Measurements from ENCODE around the gene KCNQ1.

Gene KCNQ1

DNA sequence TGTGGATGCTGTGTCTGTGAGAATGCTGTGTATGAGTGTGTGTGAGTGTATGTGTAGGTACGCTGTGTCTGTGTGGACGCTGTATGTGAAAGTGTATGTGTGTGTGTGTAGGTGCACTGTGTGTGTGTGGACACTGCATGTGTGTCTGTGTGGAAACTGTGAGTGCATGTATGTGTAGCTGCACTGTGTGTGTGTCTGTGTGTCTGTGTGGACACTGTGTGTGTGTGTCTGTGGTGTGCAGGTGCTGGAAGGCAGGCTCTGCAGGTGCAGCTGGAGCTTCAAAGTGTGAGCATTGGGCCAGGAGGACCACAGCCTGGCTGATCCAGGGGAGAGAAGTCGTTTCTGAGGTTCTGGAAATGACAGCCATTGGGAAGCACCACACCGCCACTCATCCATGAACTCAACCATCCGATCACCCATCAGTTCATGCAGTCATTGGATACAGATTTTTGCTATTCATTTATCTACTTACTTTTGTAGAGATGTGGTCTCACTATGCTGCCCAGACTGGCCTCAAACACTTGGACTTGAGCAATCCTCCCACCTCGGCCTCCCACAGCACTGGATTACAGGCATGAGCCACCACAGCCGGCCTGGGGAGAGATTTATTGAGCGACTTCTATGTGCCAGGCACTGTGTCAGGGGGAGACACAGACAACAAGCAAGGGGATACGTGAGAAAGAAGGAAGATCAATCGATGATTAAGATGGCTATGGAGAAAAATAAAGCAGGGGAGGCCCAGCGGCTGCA lies 10.1 kb upstream of the KCNQ1 start:
- H3K27ac ChIP-seq (ENCODE audit: low read depth, low read length, poor library complexity, severe bottlenecking): no peak overlapping the region
- TF ChIP-seq EZH2 (IDR thresholded peaks at IDR 0.05; ENCODE audit: borderline replicate concordance, low read length): no peak
- TF ChIP-seq, protein P1, sequence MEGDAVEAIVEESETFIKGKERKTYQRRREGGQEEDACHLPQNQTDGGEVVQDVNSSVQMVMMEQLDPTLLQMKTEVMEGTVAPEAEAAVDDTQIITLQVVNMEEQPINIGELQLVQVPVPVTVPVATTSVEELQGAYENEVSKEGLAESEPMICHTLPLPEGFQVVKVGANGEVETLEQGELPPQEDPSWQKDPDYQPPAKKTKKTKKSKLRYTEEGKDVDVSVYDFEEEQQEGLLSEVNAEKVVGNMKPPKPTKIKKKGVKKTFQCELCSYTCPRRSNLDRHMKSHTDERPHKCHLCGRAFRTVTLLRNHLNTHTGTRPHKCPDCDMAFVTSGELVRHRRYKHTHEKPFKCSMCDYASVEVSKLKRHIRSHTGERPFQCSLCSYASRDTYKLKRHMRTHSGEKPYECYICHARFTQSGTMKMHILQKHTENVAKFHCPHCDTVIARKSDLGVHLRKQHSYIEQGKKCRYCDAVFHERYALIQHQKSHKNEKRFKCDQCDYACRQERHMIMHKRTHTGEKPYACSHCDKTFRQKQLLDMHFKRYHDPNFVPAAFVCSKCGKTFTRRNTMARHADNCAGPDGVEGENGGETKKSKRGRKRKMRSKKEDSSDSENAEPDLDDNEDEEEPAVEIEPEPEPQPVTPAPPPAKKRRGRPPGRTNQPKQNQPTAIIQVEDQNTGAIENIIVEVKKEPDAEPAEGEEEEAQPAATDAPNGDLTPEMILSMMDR (IDR thresholded peaks at IDR 0.05; ENCODE audit: low read length): no peak
- no peaks in the 10 kb centered on the region for H3K27me3 ChIP-seq (ENCODE audit: insufficient read depth, low read length)
- no peak overlapping the region for H3K4me3 ChIP-seq (ENCODE audit: low read depth, low read length, poor library complexity, severe bottlenecking)
- H3K79me2 ChIP-seq (ENCODE audit: insufficient read depth, low read length): no peaks in the 10 kb centered on the region
- H3K9me2 ChIP-seq (ENCODE audit: low read depth, low read length): no peaks in the 10 kb centered on the region
- no peaks in the 10 kb centered on the region for H3K9me3 ChIP-seq (ENCODE audit: low read length)
- H3K36me3 ChIP-seq (ENCODE audit: insufficient read depth, low read length): no peaks in the 10 kb centered on the region
- no peak overlapping the region for H3K4me2 ChIP-seq (ENCODE audit: low read length)
- H3K9ac ChIP-seq (ENCODE audit: low read length): no peak overlapping the region
- H3F3A ChIP-seq (ENCODE audit: insufficient read depth, low read length): no peaks in the 10 kb centered on the region
- H3K4me1 ChIP-seq (ENCODE audit: insufficient read depth, low read length, severe bottlenecking): no peaks in the 10 kb centered on the region
- H2AFZ ChIP-seq (ENCODE audit: low read length): no peak overlapping the region
- H4K20me1 ChIP-seq (ENCODE audit: insufficient read depth, low read length): no peaks in the 10 kb centered on the region

DNA sequence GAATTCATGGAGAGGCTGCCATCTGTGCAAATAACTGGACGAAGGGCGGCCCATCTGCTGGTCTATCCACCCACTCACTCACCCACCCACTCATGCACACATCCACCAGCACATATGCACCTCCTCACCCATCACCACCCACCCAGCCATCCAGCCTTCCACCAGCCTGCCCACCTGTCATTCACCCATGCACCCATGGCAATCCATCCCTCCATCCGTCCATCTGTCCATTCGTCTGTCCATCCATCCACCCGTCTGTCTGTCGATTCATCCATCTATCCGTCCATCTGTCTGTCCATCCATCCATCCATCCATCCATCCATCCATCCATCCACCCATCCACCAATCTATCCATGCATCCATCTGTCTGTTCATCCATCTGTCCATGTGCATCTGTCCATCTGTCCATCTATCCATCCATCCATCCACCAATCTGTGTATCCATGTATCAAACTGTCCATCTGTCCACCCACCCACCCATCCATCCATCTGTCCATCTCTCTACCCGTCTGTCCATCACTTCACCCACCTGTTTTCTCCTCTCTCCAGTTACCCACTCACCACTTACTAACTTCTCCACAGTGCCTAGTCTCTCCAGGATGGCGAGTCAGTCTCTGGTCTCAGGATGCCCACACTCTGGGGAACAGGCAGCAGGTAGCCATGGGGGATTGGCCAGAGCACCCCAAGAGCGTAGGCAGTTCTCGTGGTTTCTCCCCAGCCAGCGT lies 9.4 kb upstream of the KCNQ1 start:
- no peaks in the 10 kb centered on the region for H3K79me2 ChIP-seq (ENCODE audit: insufficient read depth, low read length)
- TF ChIP-seq, protein P1 (IDR thresholded peaks at IDR 0.05; ENCODE audit: low read length): no peak
- TF ChIP-seq EZH2 (IDR thresholded peaks at IDR 0.05; ENCODE audit: borderline replicate concordance, low read length): no peak
- no peaks in the 10 kb centered on the region for H3K4me1 ChIP-seq (ENCODE audit: insufficient read depth, low read length, severe bottlenecking)
- no peak overlapping the region for H2AFZ ChIP-seq (ENCODE audit: low read length)
- H3K9me2 ChIP-seq (ENCODE audit: low read depth, low read length): no peaks in the 10 kb centered on the region
- no peaks in the 10 kb centered on the region for H3F3A ChIP-seq (ENCODE audit: insufficient read depth, low read length)
- H3K4me2 ChIP-seq (ENCODE audit: low read length): no peak overlapping the region
- no peaks in the 10 kb centered on the region for H4K20me1 ChIP-seq (ENCODE audit: insufficient read depth, low read length)
- no peak overlapping the region for H3K27ac ChIP-seq (ENCODE audit: low read depth, low read length, poor library complexity, severe bottlenecking)
- no peak overlapping the region for H3K4me3 ChIP-seq (ENCODE audit: low read depth, low read length, poor library complexity, severe bottlenecking)
- no peaks in the 10 kb centered on the region for H3K36me3 ChIP-seq (ENCODE audit: insufficient read depth, low read length)
- no peaks in the 10 kb centered on the region for H3K9me3 ChIP-seq (ENCODE audit: low read length)
- no peaks in the 10 kb centered on the region for H3K27me3 ChIP-seq (ENCODE audit: insufficient read depth, low read length)
- no peak overlapping the region for H3K9ac ChIP-seq (ENCODE audit: low read length)

DNA sequence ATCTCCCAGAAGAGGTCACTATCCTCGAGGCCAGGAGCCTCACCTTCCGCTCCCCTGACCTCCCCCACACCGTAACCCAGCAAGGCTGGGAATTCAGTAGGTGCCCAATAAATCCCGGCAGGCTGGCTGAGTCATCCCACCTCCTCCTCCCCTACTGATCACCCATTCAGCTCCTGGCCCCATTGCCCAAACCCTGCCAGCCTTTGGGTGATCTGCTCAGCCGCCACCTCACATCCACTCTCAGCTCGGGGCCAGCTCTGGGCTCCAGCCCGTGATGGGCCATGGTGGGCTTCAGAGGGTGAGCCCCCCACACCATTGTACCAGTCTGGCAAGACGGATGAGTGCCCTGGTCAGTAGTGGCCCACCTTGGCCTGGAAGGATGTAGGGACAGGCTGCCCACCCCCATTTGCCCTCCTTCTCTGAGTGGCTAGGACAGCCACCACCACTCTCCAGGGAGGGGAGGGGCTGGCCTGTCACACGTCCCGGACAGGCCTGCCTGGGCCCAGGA lies 8.7 kb upstream of the KCNQ1 start:
- Histone ChIP-seq H3K4me3 (ENCODE audit: low read depth, low read length, poor library complexity, severe bottlenecking) (no peak overlapping the region), H2AFZ (ENCODE audit: low read length) (no peak overlapping the region), H4K20me1 (ENCODE audit: insufficient read depth, low read length) (no peaks in the 10 kb centered on the region), H3K27me3 (ENCODE audit: insufficient read depth, low read length) (no peaks in the 10 kb centered on the region), H3K36me3 (ENCODE audit: insufficient read depth, low read length) (no peaks in the 10 kb centered on the region), H3K79me2 (ENCODE audit: insufficient read depth, low read length) (no peaks in the 10 kb centered on the region), H3K4me1 (ENCODE audit: insufficient read depth, low read length, severe bottlenecking) (no peaks in the 10 kb centered on the region), H3K4me2 (ENCODE audit: low read length) (no peak overlapping the region), H3K9me3 (ENCODE audit: low read length) (no peaks in the 10 kb centered on the region), H3K9ac (ENCODE audit: low read length) (no peak overlapping the region), H3K9me2 (ENCODE audit: low read depth, low read length) (no peaks in the 10 kb centered on the region), H3F3A (ENCODE audit: insufficient read depth, low read length) (no peaks in the 10 kb centered on the region), H3K27ac (ENCODE audit: low read depth, low read length, poor library complexity, severe bottlenecking) (no peak overlapping the region)
- TF ChIP-seq, protein P1 (IDR thresholded peaks at IDR 0.05; ENCODE audit: low read length): no peak
- TF ChIP-seq EZH2 (IDR thresholded peaks at IDR 0.05; ENCODE audit: borderline replicate concordance, low read length): no peak
